Type B pancreatic cell (in vitro differentiated cells): ENCODE data around the gene RHNO1. TPM values are rescaled to one million over a fixed set of nuclear protein-coding genes. Genes with fewer than 3 reads are reported as not detected.

ENCODE experiments used
- DNase-seq: peaks from one replicate; pipeline ENCODE4 v3.0.0; 2021; ENCODE audit warnings: mixed read lengths; ENCODE audit not compliant: unreplicated experiment; ENCODE audit errors: extremely low spot score
- H3K27ac Mint-ChIP-seq: 2 replicates; pipeline ENCODE4 v1.8.0; 2021; ENCODE audit warnings: mild to moderate bottlenecking, mixed read lengths
- H3K27me3 Mint-ChIP-seq: 2 replicates; pipeline ENCODE4 v1.8.0; 2021; ENCODE audit warnings: mixed read lengths
- H3K36me3 Mint-ChIP-seq: 2 replicates; pipeline ENCODE4 v1.8.0; 2021; ENCODE audit warnings: mixed read lengths
- H3K4me1 Mint-ChIP-seq: one replicate; pipeline ENCODE4 v1.8.0; 2021; ENCODE audit warnings: mixed read lengths; ENCODE audit not compliant: unreplicated experiment
- H3K4me3 Mint-ChIP-seq: 2 replicates; pipeline ENCODE4 v1.8.0; 2021; ENCODE audit warnings: mild to moderate bottlenecking, mixed read lengths
- H3K9me3 Mint-ChIP-seq: 2 replicates; pipeline ENCODE4 v1.8.0; 2021; ENCODE audit warnings: mixed read lengths
- CTCF ChIP-seq: fragments of 200-600 bp; sonication (generic); conservative IDR thresholded peaks from 2 replicates; pipeline ENCODE4 v1.5.0; 2021; ENCODE audit warnings: antibody characterized with exemption, mild to moderate bottlenecking
- total RNA-seq: library from RNA; stranded (reverse); gene quantifications from 2 replicates; pipeline ENCODE4 v1.2.1, GENCODE V29; 2021; ENCODE audit warnings: low replicate concordance

Gene RHNO1
- total RNA-seq, 1 donor from 2014 or later = 46.8 TPM

GRCh38 chr12:2855546-2855945 is 21.5 kb upstream of the RHNO1 start:
- no peak for TF ChIP-seq CTCF
- peaks cover 14% of the 10 kb centered on the region for H3K4me1 Mint-ChIP-seq
- peaks cover 16% of the 10 kb centered on the region for H3K36me3 Mint-ChIP-seq
- no peak for DNase-seq
- no peak overlapping the region for H3K4me3 Mint-ChIP-seq
- H3K27me3 Mint-ChIP-seq = no peaks in the 10 kb centered on the region
- no peak overlapping the region for H3K27ac Mint-ChIP-seq
- no peaks in the 10 kb centered on the region for H3K9me3 Mint-ChIP-seq

GRCh38 chr12:2856051-2856450 is 21.0 kb upstream of the RHNO1 start:
- Mint-ChIP-seq H3K36me3 (peaks cover 16% of the 10 kb centered on the region), H3K9me3 (no peaks in the 10 kb centered on the region), H3K4me1 (peaks cover 14% of the 10 kb centered on the region), H3K4me3 (no peak overlapping the region), H3K27ac (no peak overlapping the region), H3K27me3 (no peaks in the 10 kb centered on the region)
- TF ChIP-seq CTCF = no peak
- no peak for DNase-seq

GRCh38 chr12:2857021-2857431 is 20.0 kb upstream of the RHNO1 start, which contains the start of gene TEX52:
Gene TEX52, minus strand, starts transcription at chr12:2857039. Its CDS starts 13 bp downstream, at chr12:2857026.
- H3K27me3 Mint-ChIP-seq = no peaks in the 10 kb centered on the region
- H3K9me3 Mint-ChIP-seq = no peaks in the 10 kb centered on the region

GRCh38 chr12:2857576-2857975 is 19.4 kb upstream of the RHNO1 start:
- peaks cover 25% of the 10 kb centered on the region for H3K36me3 Mint-ChIP-seq
- peaks cover 14% of the 10 kb centered on the region for H3K4me1 Mint-ChIP-seq
- no peak for TF ChIP-seq CTCF
- no peak for DNase-seq
- no peak overlapping the region for H3K4me3 Mint-ChIP-seq
- no peaks in the 10 kb centered on the region for H3K9me3 Mint-ChIP-seq
- peak overlapping the region; percentile 61 for H3K27ac Mint-ChIP-seq
- H3K27me3 Mint-ChIP-seq = no peaks in the 10 kb centered on the region

More at GRCh38 chr12:2857021-2857431, 20.0 kb upstream of the RHNO1 start, which contains the start of gene TEX52:
- Mint-ChIP-seq H3K36me3 (peaks cover 22% of the 10 kb centered on the region), H3K4me1 (peaks cover 14% of the 10 kb centered on the region), H3K4me3 (no peak within 1 kb of the TSS), H3K27ac (peak within 1 kb of the TSS; percentile 61)
- TF ChIP-seq CTCF = no peak
- no peak for DNase-seq

- no peaks in the 10 kb centered on the region for H3K9me3 Mint-ChIP-seq
- H3K27ac Mint-ChIP-seq = no peak overlapping the region
- H3K36me3 Mint-ChIP-seq = peaks cover 25% of the 10 kb centered on the region
- no peaks in the 10 kb centered on the region for H3K27me3 Mint-ChIP-seq
- no peak for DNase-seq
- H3K4me3 Mint-ChIP-seq = no peak overlapping the region
- peaks cover 14% of the 10 kb centered on the region for H3K4me1 Mint-ChIP-seq
- no peak for TF ChIP-seq CTCF
Measured at GRCh38 chr12:2858334-2858733, 18.7 kb upstream of the RHNO1 start.

GRCh38 chr12:2858944-2859421 is 18.0 kb upstream of the RHNO1 start:
- no peaks in the 10 kb centered on the region for H3K27me3 Mint-ChIP-seq
- peaks cover 24% of the 10 kb centered on the region for H3K36me3 Mint-ChIP-seq
- no peak overlapping the region for H3K27ac Mint-ChIP-seq
- no peak for TF ChIP-seq CTCF
- H3K4me3 Mint-ChIP-seq = no peak overlapping the region
- H3K4me1 Mint-ChIP-seq = peaks cover 10% of the 10 kb centered on the region
- no peaks in the 10 kb centered on the region for H3K9me3 Mint-ChIP-seq
- DNase-seq = no peak
